Kidney (tissue), 14 donors: ENCODE results near the gene INTS12. TPM values are rescaled to one million over a fixed set of nuclear protein-coding genes. Genes with fewer than 3 reads are reported as not detected.
A peak's percentile ranks its signal among the peaks of the same experiment; 100 is the strongest.

Experiments
- DNase-seq, 5 donors: peaks; one replicate each; pipeline ENCODE4 v3.0.0-alpha.2; 2013 to 2020
- FAIRE-seq: peaks from 2 replicates; lab custom pipeline; 2012; peaks lifted over from hg19 to GRCh38; lab: Jason Lieb, UNC
- H3K27ac ChIP-seq, 2 donors: one replicate each; pipeline ENCODE4 v1.7.0; 2013; ENCODE audit warnings: low read depth in 2 of 2, low read length in 2 of 2, inconsistent platforms in 1 of 2
- H3K27me3 ChIP-seq: one replicate; pipeline ENCODE4 v1.7.1; 2013; ENCODE audit warnings: low read length, inconsistent platforms; ENCODE audit not compliant: control insufficient read depth, insufficient read depth
- H3K36me3 ChIP-seq, 3 donors: one replicate each; pipeline versions ENCODE4 v1.7.0 to v1.7.1; 2013; ENCODE audit warnings: low read length in 3 of 3, control low read depth in 1 of 3, inconsistent platforms in 1 of 3; ENCODE audit not compliant: insufficient read depth in 3 of 3, control insufficient read depth in 2 of 3
- H3K4me1 ChIP-seq, 3 donors: one replicate each; pipeline versions ENCODE4 v1.7.0 to v1.7.1; 2013; ENCODE audit warnings: low read length in 3 of 3, inconsistent platforms in 1 of 3, low read depth in 1 of 3; ENCODE audit not compliant: control insufficient read depth in 2 of 3, insufficient read depth in 2 of 3
- H3K4me3 ChIP-seq, 3 donors: one replicate each; pipeline versions ENCODE4 v1.7.0 to v1.8.1; 2013; ENCODE audit warnings: low read length in 3 of 3, control low read depth in 1 of 3, inconsistent platforms in 1 of 3
- H3K9ac ChIP-seq, 3 donors: one replicate each; pipeline versions ENCODE4 v1.7.0 to v1.7.1; 2013; ENCODE audit warnings: low read length in 3 of 3, control low read depth in 1 of 3, inconsistent platforms in 1 of 3
- H3K9me3 ChIP-seq, 3 donors: one replicate each; pipeline versions ENCODE4 v1.7.0 to v1.7.1; 2013; ENCODE audit warnings: low read length in 3 of 3, control low read depth in 1 of 3, inconsistent platforms in 1 of 3; ENCODE audit not compliant: control insufficient read depth in 2 of 3, insufficient read depth in 1 of 3
- CTCF ChIP-seq: IDR thresholded peaks from 3 replicates; pipeline ENCODE4 v1.5.1; 2012; ENCODE audit warnings: mild to moderate bottlenecking, moderate library complexity, borderline replicate concordance; ENCODE audit not compliant: insufficient read depth; ENCODE audit errors: extremely low read depth
- intact Hi-C: fragments of 100-400 bp; cut with DNase I; formaldehyde crosslinking; loops from one replicate; pipeline ENCODE4 v1.11.1; 2022
- polyA plus RNA-seq: library from polyadenylated mRNA; stranded (reverse); fragments of 350-450 nt; fragmentation: Illumina TruSeq; extraction: RNeasy Lipid Tissue Mini Kit (QIAGEN cat#74804); gene quantifications from one replicate; pipeline ENCODE4 v1.2.3, GENCODE V29; 2014; ENCODE audit warnings: low read depth, low replicate concordance; ENCODE audit not compliant: insufficient read depth
- total RNA-seq: library from RNA; stranded (reverse); fragmentation: NEBNext Ultra II Directional; extraction: Animal tissue kit (Norgen Biotek cat#: 25700); gene quantifications from one replicate; pipeline ENCODE4 v1.2.1, GENCODE V29; 2021
- donor health status: control.
- donor health status: control.
- donor health status: control.
- donor health status: control.
- donor health status: control.
- donor health status: DM: yes; HTN: yes; CAD: no.
- donor health status: Normal renal cell carcinoma (clear cell type).

The INTS12 gene
- total and polyA plus RNA-seq, 2 donors from 2014 or later = 15.5 to 21.4 TPM

GRCh38 chr4:105714071-105714521, 5.6 kb upstream of the INTS12 start:
- H3K36me3 ChIP-seq = no peaks in the 10 kb centered on the region
- no peaks in the 10 kb centered on the region for H3K9me3 ChIP-seq
- no peaks in the 10 kb centered on the region for H3K27me3 ChIP-seq
- H3K4me3 ChIP-seq = no peak overlapping the region
- peaks cover 0 to 4% (median 4%) of the 10 kb centered on the region in 3 donors for H3K4me1 ChIP-seq
- intact Hi-C loops = no loop called here
- FAIRE-seq = no peak
- no peak overlapping the region for H3K9ac ChIP-seq
- H3K27ac ChIP-seq = no peak overlapping the region
- DNase-seq = no peak
- TF ChIP-seq CTCF = no peak

DNA sequence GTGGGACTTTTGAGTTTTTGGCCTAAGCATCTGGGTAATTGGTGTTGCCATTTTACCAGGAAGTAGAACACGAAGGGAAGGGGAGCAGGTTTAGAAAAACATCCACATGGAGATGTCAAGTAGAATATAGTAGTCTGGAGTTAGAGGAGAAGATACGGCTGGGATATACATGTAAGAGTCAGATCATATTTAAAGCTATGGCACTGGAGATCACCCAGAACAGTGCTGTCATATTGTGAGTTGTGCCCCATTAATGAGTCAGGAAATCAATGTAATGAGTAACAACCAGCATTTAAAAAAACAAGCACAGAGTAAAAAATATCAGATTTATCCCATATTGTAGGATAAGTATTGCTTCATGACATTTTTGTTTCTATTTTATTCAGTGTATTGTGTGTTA, 4.3 kb upstream of the INTS12 start:
- FAIRE-seq (no peak), DNase-seq (no peak)
- Histone ChIP-seq H3K9me3 (no peaks in the 10 kb centered on the region), H3K9ac (no peak overlapping the region), H3K4me1 (peaks cover 0 to 4% (median 4%) of the 10 kb centered on the region in 3 donors), H3K27ac (no peak overlapping the region), H3K27me3 (no peaks in the 10 kb centered on the region), H3K4me3 (no peak overlapping the region), H3K36me3 (no peaks in the 10 kb centered on the region)
- no peak for TF ChIP-seq CTCF
- intact Hi-C loops = no loop called here

DNA sequence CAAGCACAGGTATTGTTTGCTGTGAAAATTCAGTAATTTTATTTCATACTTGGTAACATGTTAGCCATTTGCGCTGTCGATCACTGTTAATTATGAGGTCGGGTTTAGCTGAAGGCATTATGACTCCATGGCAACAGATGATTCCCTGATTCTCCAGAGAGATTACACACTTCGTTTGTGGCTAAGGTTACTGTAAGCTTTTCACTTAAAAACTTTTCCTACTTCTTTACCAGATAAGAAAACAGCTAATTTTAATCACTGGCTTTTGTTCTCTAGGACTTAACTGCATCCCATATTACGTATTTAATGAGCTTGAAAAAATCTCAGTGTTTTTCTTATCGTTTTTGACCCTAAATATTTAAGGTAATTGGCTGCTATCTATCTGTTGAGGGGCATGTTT, 2.2 kb upstream of the INTS12 start:
- Histone ChIP-seq H3K9ac (no peak overlapping the region), H3K9me3 (no peaks in the 10 kb centered on the region), H3K27ac (no peak overlapping the region), H3K4me1 (peaks cover 0 to 12% (median 7%) of the 10 kb centered on the region in 3 donors), H3K36me3 (no peaks in the 10 kb centered on the region), H3K4me3 (no peak overlapping the region), H3K27me3 (no peaks in the 10 kb centered on the region)
- DNase-seq = peak in 2 of 5 donors; percentile 15 to 23
- intact Hi-C loops = no loop called here
- FAIRE-seq = no peak
- no peak for TF ChIP-seq CTCF
